Endothelial cell of umbilical vein (primary cell): ENCODE measurements around the gene SPTSSB. TPM values are rescaled to one million over a fixed set of nuclear protein-coding genes. Genes with fewer than 3 reads are reported as not detected.
A peak's percentile ranks its signal among the peaks of the same experiment; 100 is the strongest.

ENCODE experiments used
- BruUV-seq: library from RNA; stranded (reverse); fragments of 400-500 nt; replicated peaks from 2 replicates; lab custom pipeline; 2021; lab: Mats Ljungman, UMichigan
- CTCF ChIA-PET: fragments of 300-600, 350-600 bp; sonication (Branson Sonifier 250); formaldehyde crosslinking; loops from one replicate; lab custom pipeline; 2021; ENCODE audit warnings: antibody characterized with exemption, inconsistent platforms; lab: Charles Lee
- POLR2A ChIA-PET: fragments of 300-600, 350-600 bp; sonication (Branson Sonifier 250); formaldehyde crosslinking; loops from one replicate; lab custom pipeline; 2021; ENCODE audit warnings: antibody characterized with exemption, inconsistent platforms; lab: Charles Lee
- DNase-seq: peaks from one replicate; pipeline ENCODE4 v3.0.0-alpha.2; 2011; ENCODE audit warnings: low read depth, low spot score
- FAIRE-seq: peaks from 2 replicates; lab custom pipeline; 2011; peaks lifted over from hg19 to GRCh38; lab: Jason Lieb, UNC
- H2AFZ ChIP-seq: 2 replicates; pipeline ENCODE4 v1.6.0; 2012; ENCODE audit warnings: low read depth, low read length, control low read depth, inconsistent platforms
- H3K27ac ChIP-seq: 2 replicates; pipeline ENCODE4 v1.5.1; 2011; ENCODE audit warnings: low read depth, mild to moderate bottlenecking, control low read depth, low read length, moderate library complexity; ENCODE audit not compliant: insufficient read depth
- H3K27me3 ChIP-seq, 2 experiments: 2 replicates each; pipeline versions ENCODE4 v1.6.0 to v1.6.1; 2011; ENCODE audit warnings: low read length in 2 of 2, mixed read lengths in 1 of 2; ENCODE audit not compliant: control insufficient read depth in 2 of 2, insufficient read depth in 2 of 2
- H3K36me3 ChIP-seq, 2 experiments: 2 replicates in 1 of 2; 3 replicates in 1 of 2; pipeline ENCODE4 v1.5.1; 2011; ENCODE audit warnings: low read length in 2 of 2, mild to moderate bottlenecking in 1 of 2, moderate library complexity in 1 of 2; ENCODE audit not compliant: control insufficient read depth in 2 of 2, insufficient read depth in 2 of 2; ENCODE audit errors: extremely low read depth in 1 of 2
- H3K4me1 ChIP-seq: 3 replicates; pipeline ENCODE4 v1.5.1; 2011; ENCODE audit warnings: mild to moderate bottlenecking, low read length; ENCODE audit not compliant: control insufficient read depth, insufficient read depth; ENCODE audit errors: extremely low read depth
- H3K4me2 ChIP-seq: 2 replicates; pipeline ENCODE4 v1.6.1; 2011; ENCODE audit warnings: low read length, control low read depth, mixed read lengths; ENCODE audit not compliant: insufficient read depth
- H3K4me3 ChIP-seq, 3 experiments: fragments of 200-600 bp in 1 of 3; sonication (generic), shearing (Covaris generic) in 1 of 3; replicated peaks in 1 of 3; 2 replicates each; pipeline ENCODE4 v1.5.1; 2011 to 2016; ENCODE audit warnings: control low read depth in 3 of 3, low read length in 3 of 3, mild to moderate bottlenecking in 2 of 3, inconsistent platforms in 1 of 3, low read depth in 1 of 3, moderate library complexity in 1 of 3; ENCODE audit not compliant: insufficient read depth in 1 of 3
- H3K79me2 ChIP-seq: 2 replicates; pipeline ENCODE4 v1.6.0; 2012; ENCODE audit warnings: low read length, inconsistent platforms; ENCODE audit not compliant: control insufficient read depth, insufficient read depth
- H3K9ac ChIP-seq: replicated peaks from 2 replicates; pipeline ENCODE3; 2011; ENCODE audit warnings: low read length, control low read depth; ENCODE audit not compliant: insufficient read depth; ENCODE audit errors: extremely low read depth
- H3K9me1 ChIP-seq: replicated peaks from 3 replicates; pipeline ENCODE4 v1.6.0; 2011; ENCODE audit warnings: mild to moderate bottlenecking, low read length; ENCODE audit not compliant: control insufficient read depth, insufficient read depth; ENCODE audit errors: extremely low read depth
- H3K9me3 ChIP-seq: replicated peaks from 2 replicates; pipeline ENCODE4 v1.5.1; 2012; ENCODE audit warnings: low read length, inconsistent platforms; ENCODE audit not compliant: control insufficient read depth, insufficient read depth
- H4K20me1 ChIP-seq: replicated peaks from 2 replicates; pipeline ENCODE3; 2011; ENCODE audit warnings: mild to moderate bottlenecking, low read length; ENCODE audit not compliant: control insufficient read depth, insufficient read depth; ENCODE audit errors: extremely low read depth
- CTCF ChIP-seq, 2 donors: IDR thresholded peaks; 1 replicate in 1 of 2; 2 replicates in 1 of 2; pipeline ENCODE4 v1.5.1; 2011; ENCODE audit warnings: low read length in 2 of 2, mild to moderate bottlenecking in 2 of 2, moderate library complexity in 2 of 2, control low read depth in 1 of 2, inconsistent platforms in 1 of 2, low read depth in 1 of 2; ENCODE audit not compliant: insufficient read depth in 1 of 2; ENCODE audit errors: extremely low read depth in 1 of 2
- EZH2 ChIP-seq: IDR thresholded peaks from 2 replicates; pipeline ENCODE4 v1.6.1; 2012; ENCODE audit warnings: borderline replicate concordance, low read depth, mild to moderate bottlenecking, moderate library complexity, low read length, inconsistent platforms; ENCODE audit not compliant: severe bottlenecking
- FOS ChIP-seq: IDR thresholded peaks from 2 replicates; pipeline ENCODE4 v1.6.1; 2011; ENCODE audit warnings: mild to moderate bottlenecking, low read length, moderate library complexity, borderline replicate concordance; ENCODE audit not compliant: insufficient read depth
- GATA2 ChIP-seq: IDR thresholded peaks from 2 replicates; pipeline ENCODE4 v1.7.0; 2011; ENCODE audit warnings: low read depth, mild to moderate bottlenecking, moderate library complexity, mixed read lengths, low read length; ENCODE audit not compliant: insufficient read length, insufficient read depth
- JUN ChIP-seq: IDR thresholded peaks from 2 replicates; pipeline ENCODE4 v1.6.1; 2011; ENCODE audit warnings: borderline replicate concordance, low read depth; ENCODE audit not compliant: insufficient read length, insufficient read depth
- MAX ChIP-seq: IDR thresholded peaks from 2 replicates; pipeline ENCODE4 v1.6.1; 2011; ENCODE audit not compliant: insufficient read depth, insufficient read length
- MYC ChIP-seq: IDR thresholded peaks from one replicate; pipeline ENCODE4 v1.6.1; 2011; ENCODE audit warnings: mild to moderate bottlenecking, low read depth, low read length
- POLR2A ChIP-seq: IDR thresholded peaks from 2 replicates; pipeline ENCODE4 v1.6.1; 2012; ENCODE audit warnings: low read depth, mild to moderate bottlenecking, control low read depth, low read length
- POLR2AphosphoS5 ChIP-seq: IDR thresholded peaks from 2 replicates; pipeline ENCODE4 v1.6.1; 2012; ENCODE audit warnings: low read depth, mild to moderate bottlenecking, control low read depth, low read length, moderate library complexity; ENCODE audit not compliant: insufficient read depth
- dilution Hi-C: fragments of 300-500 bp; cut with MboI; formaldehyde crosslinking; loops from one replicate; pipeline ENCODE4 v1.15.0; 2019; ENCODE audit warnings: low sequenced_read_pairs; ENCODE audit not compliant: extremely low pct_ligation_motif_present
- intact Hi-C: fragments of 100-400 bp; cut with micrococcal nuclease; formaldehyde crosslinking; loops from one replicate; pipeline ENCODE4 v1.10.0; 2022
- polyA plus RNA-seq, 4 experiments: library from polyadenylated mRNA; depleted of rRNA in 3 of 4; stranded (reverse) in 3 of 4; unstranded in 1 of 4; fragments of >200 nt; gene quantifications; 2 replicates each; pipeline versions ENCODE4 v1.2.1 to v1.2.3, GENCODE V29; 2011 to 2012; ENCODE audit warnings: missing spikeins in 1 of 4
- total RNA-seq: library from RNA; stranded (reverse); gene quantifications from 2 replicates; pipeline ENCODE4 v1.2.3, GENCODE V29; 2021

SPTSSB gene
- total and polyA plus RNA-seq, 2 donors (not counting 3 experiments of a cell fraction or from before 2014, with no cell fraction given): not detected

GRCh38 chr3:161415506-161416231, 44.4 kb upstream of the SPTSSB start:
- intact Hi-C loops: loop anchor here (1.0 to 5.0 kb wide), 7 partner anchors 99 to 848 kb away; partner anchors contain the start of genes KPNA4, NMD3 and PPM1L
- no peaks in the 10 kb centered on the region for H3K79me2 ChIP-seq
- peak overlapping the region; percentile 73 for H3K4me2 ChIP-seq
- H4K20me1 ChIP-seq: no peaks in the 10 kb centered on the region
- dilution Hi-C loops: no loop called here
- ChIA-PET POLR2A (no interaction called here), CTCF (interaction anchor here (0.7 to 1.9 kb wide), 3 partner anchors 9 to 474 kb away, joined by 3 to 12 read pairs (median 4); no protein-coding TSS in a partner anchor)
- H3K4me3 ChIP-seq: peak overlapping the region in 1 of 3 experiments; percentile 10
- peaks cover 19% of the 10 kb centered on the region for H3K4me1 ChIP-seq
- H3K9me1 ChIP-seq: no peaks in the 10 kb centered on the region
- FAIRE-seq: peak; percentile 64
- TSS peak; percentile 87 for BruUV-seq
- peak overlapping the region; percentile 97 for H3K27ac ChIP-seq
- no peaks in the 10 kb centered on the region for H3K9me3 ChIP-seq
- TF ChIP-seq FOS (peak; percentile 28), GATA2 (peak; percentile 4), POLR2A (no peak), JUN (peak; percentile 68)
- DNase-seq: peak; percentile 93
- H3K36me3 ChIP-seq: no peaks in the 10 kb centered on the region
- peak overlapping the region; percentile 35 for H2AFZ ChIP-seq
- no peaks in the 10 kb centered on the region for H3K27me3 ChIP-seq
- peak overlapping the region; percentile 90 for H3K9ac ChIP-seq

GRCh38 chr3:161414907-161415306, 43.6 kb upstream of the SPTSSB start:
- DNase-seq (no peak), FAIRE-seq (no peak)
- Histone ChIP-seq H3K9me1 (no peaks in the 10 kb centered on the region), H3K36me3 (no peaks in the 10 kb centered on the region), H3K9me3 (no peaks in the 10 kb centered on the region), H3K4me2 (peak overlapping the region; percentile 73), H3K9ac (peak overlapping the region; percentile 90), H4K20me1 (no peaks in the 10 kb centered on the region), H3K27ac (peak overlapping the region; percentile 37), H3K27me3 (no peaks in the 10 kb centered on the region), H3K79me2 (no peaks in the 10 kb centered on the region), H3K4me3 (no peak overlapping the region), H2AFZ (no peak overlapping the region), H3K4me1 (peaks cover 19% of the 10 kb centered on the region)
- peak; percentile 6 for TF ChIP-seq GATA2
- no peak for TF ChIP-seq POLR2AphosphoS5
- TF ChIP-seq FOS: no peak
- no peak for TF ChIP-seq MYC
- no peak for TF ChIP-seq MAX
- TF ChIP-seq EZH2: no peak
- TF ChIP-seq JUN: no peak
- TF ChIP-seq POLR2A: no peak
- TF ChIP-seq CTCF (IDR thresholded peaks at IDR 0.05; ENCODE audit: extremely low read depth in 1 of 2, insufficient read depth in 1 of 2, low read depth in 1 of 2, low read length in 2 of 2): no peak
- BruUV-seq: no TSS peak
- POLR2A ChIA-PET: no interaction called here
- intact Hi-C loops (loop anchor here (1.0 to 5.0 kb wide), 6 partner anchors 99 to 848 kb away; partner anchors contain the start of genes KPNA4, NMD3 and PPM1L), dilution Hi-C loops (no loop called here)
- CTCF ChIA-PET: interaction anchor here (0.7 to 0.9 kb wide), 2 partner anchors 19 to 140 kb away, joined by 3 to 5 read pairs; no protein-coding TSS in a partner anchor
